Colonic mucosa (tissue), 4 donors: ENCODE data around the gene NGF. TPM values are rescaled to one million over a fixed set of nuclear protein-coding genes. Genes with fewer than 3 reads are reported as not detected.

Experiments used
- DNase-seq: peaks from one replicate; pipeline ENCODE4 v3.0.0-alpha.2; 2020
- H3K27ac ChIP-seq: fragments of 200-600 bp; one replicate; pipeline ENCODE4 v1.8.0; 2021
- H3K27me3 ChIP-seq: fragments of 200-600 bp; one replicate; pipeline ENCODE4 v1.8.0; 2021
- H3K36me3 ChIP-seq: fragments of 200-600 bp; one replicate; pipeline ENCODE4 v1.8.0; 2021
- H3K4me1 ChIP-seq: fragments of 200-600 bp; one replicate; pipeline ENCODE4 v1.8.0; 2021; ENCODE audit warnings: mild to moderate bottlenecking
- H3K4me3 ChIP-seq: fragments of 200-600 bp; one replicate; pipeline ENCODE4 v1.8.0; 2021
- H3K9ac ChIP-seq, 2 donors: one replicate each; pipeline ENCODE4 v1.7.0; 2013; ENCODE audit warnings: control low read depth in 2 of 2, low read depth in 2 of 2, low read length in 2 of 2
- H3K9me3 ChIP-seq: fragments of 200-600 bp; one replicate; pipeline ENCODE4 v1.8.0; 2021
- intact Hi-C: fragments of 100-400 bp; cut with DNase I; formaldehyde crosslinking; loops from one replicate; pipeline ENCODE4 v1.14.1; 2022
- total RNA-seq, 2 donors: library from RNA; stranded (reverse); fragmentation: NEBNext Ultra II Directional in 1 of 2; extraction: Animal tissue kit (Norgen Biotek cat#: 25700) in 1 of 2; gene quantifications; one replicate each; pipeline ENCODE4 v1.2.1, GENCODE V29; 2021
- TF ChIP-seq, protein P1 (sequence below): fragments of 200-600 bp; IDR thresholded peaks from one replicate; pipeline ENCODE4 v1.8.0; 2022; ENCODE audit warnings: antibody characterized with exemption, mild to moderate bottlenecking
- donor health status: healthy.
- donor health status: DM: no; HTN: no; CAD: no.
- donor health status: DM: no; HTN: no; CAD: no.

NGF gene
- total RNA-seq, 2 donors from 2014 or later = 0.64 TPM; not detected in 1

GRCh38 chr1:115245227-115245626 is 92.8 kb downstream of the NGF start:
- Histone ChIP-seq H3K9ac (no peak overlapping the region), H3K27me3 (no peaks in the 10 kb centered on the region), H3K27ac (no peak overlapping the region), H3K9me3 (no peaks in the 10 kb centered on the region), H3K4me3 (no peak overlapping the region), H3K36me3 (no peaks in the 10 kb centered on the region), H3K4me1 (no peaks in the 10 kb centered on the region)
- intact Hi-C loops = no loop called here
- no peak for DNase-seq
- TF ChIP-seq, protein P1, sequence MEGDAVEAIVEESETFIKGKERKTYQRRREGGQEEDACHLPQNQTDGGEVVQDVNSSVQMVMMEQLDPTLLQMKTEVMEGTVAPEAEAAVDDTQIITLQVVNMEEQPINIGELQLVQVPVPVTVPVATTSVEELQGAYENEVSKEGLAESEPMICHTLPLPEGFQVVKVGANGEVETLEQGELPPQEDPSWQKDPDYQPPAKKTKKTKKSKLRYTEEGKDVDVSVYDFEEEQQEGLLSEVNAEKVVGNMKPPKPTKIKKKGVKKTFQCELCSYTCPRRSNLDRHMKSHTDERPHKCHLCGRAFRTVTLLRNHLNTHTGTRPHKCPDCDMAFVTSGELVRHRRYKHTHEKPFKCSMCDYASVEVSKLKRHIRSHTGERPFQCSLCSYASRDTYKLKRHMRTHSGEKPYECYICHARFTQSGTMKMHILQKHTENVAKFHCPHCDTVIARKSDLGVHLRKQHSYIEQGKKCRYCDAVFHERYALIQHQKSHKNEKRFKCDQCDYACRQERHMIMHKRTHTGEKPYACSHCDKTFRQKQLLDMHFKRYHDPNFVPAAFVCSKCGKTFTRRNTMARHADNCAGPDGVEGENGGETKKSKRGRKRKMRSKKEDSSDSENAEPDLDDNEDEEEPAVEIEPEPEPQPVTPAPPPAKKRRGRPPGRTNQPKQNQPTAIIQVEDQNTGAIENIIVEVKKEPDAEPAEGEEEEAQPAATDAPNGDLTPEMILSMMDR = no peak

DNA sequence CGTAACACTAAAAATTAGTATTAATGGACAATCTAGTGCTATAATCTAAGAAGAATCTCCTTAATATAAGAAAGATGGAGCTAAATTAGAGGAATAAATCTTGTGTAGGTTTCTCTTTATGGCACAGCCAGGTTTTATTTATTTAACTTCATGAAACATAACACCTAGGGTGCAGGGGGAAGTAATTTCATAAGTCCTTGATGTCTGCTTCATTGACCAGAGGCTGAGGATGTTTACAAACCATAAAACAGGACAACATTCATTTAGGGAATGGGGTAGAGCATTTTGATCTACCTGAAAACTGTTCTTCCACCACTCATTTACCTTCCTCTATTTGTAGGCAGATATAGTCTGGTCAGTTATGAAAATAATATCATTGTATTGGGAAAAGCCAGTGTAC is 95.5 kb downstream of the NGF start:
- Histone ChIP-seq H3K27me3 (no peaks in the 10 kb centered on the region), H3K27ac (no peak overlapping the region), H3K4me3 (no peak overlapping the region), H3K9me3 (no peaks in the 10 kb centered on the region), H3K36me3 (no peaks in the 10 kb centered on the region), H3K9ac (no peak overlapping the region), H3K4me1 (no peaks in the 10 kb centered on the region)
- TF ChIP-seq, protein P1 = no peak
- intact Hi-C loops = no loop called here
- DNase-seq = no peak

DNA sequence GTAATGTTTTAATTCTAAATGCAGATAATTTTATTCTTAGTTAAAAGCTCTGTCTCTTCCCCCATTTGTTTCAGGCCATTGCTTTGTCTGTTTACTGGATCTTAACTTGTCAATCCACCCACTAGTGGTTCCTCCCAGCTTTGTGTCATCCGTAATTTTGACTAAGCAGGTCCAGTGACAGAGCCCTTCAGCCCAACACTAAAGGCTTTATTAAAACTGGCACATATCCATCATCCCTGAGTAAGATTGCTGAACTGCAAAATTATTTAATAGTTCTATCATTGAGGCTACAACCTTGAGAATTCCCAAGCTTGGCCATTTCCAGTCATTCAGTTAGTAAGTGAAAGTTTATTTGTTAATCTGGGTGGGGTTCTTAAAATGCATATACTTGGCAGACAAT is 96.7 kb downstream of the NGF start:
- Histone ChIP-seq H3K9me3 (no peaks in the 10 kb centered on the region), H3K27ac (no peak overlapping the region), H3K4me1 (no peaks in the 10 kb centered on the region), H3K27me3 (no peaks in the 10 kb centered on the region), H3K4me3 (no peak overlapping the region), H3K9ac (no peak overlapping the region), H3K36me3 (no peaks in the 10 kb centered on the region)
- TF ChIP-seq, protein P1 = no peak
- DNase-seq = no peak
- intact Hi-C loops = no loop called here

DNA sequence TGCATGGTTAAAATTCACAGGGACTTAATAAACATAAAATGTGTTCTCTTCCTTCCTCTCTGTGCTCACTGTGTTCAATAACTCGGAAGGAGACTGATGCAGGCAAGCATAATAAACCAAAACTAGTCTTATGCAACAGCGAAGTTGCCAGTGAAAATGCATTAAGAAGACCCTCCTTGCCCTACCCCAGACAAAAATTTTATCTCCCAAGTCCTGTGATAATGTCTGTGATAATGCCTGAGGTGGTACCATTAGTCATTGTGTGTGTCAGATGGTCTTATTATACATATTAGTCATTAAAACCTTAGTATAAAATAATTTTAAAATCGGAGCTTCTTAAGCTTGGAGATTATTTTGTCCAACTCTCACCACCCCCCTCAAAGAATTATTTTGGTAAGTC is 97.8 kb downstream of the NGF start:
- TF ChIP-seq, protein P1 = no peak
- no peaks in the 10 kb centered on the region for H3K36me3 ChIP-seq
- no peak for DNase-seq
- H3K27ac ChIP-seq = no peak overlapping the region
- H3K4me1 ChIP-seq = no peaks in the 10 kb centered on the region
- no peak overlapping the region for H3K9ac ChIP-seq
- no peaks in the 10 kb centered on the region for H3K27me3 ChIP-seq
- H3K9me3 ChIP-seq = no peaks in the 10 kb centered on the region
- no peak overlapping the region for H3K4me3 ChIP-seq
- intact Hi-C loops = no loop called here

GRCh38 chr1:115239426-115239825 is 98.6 kb downstream of the NGF start:
- H3K27me3 ChIP-seq = no peaks in the 10 kb centered on the region
- no peaks in the 10 kb centered on the region for H3K36me3 ChIP-seq
- no peak overlapping the region for H3K27ac ChIP-seq
- no peak overlapping the region for H3K9ac ChIP-seq
- TF ChIP-seq, protein P1 = no peak
- intact Hi-C loops = no loop called here
- H3K9me3 ChIP-seq = no peaks in the 10 kb centered on the region
- no peak for DNase-seq
- H3K4me1 ChIP-seq = no peaks in the 10 kb centered on the region
- no peak overlapping the region for H3K4me3 ChIP-seq

DNA sequence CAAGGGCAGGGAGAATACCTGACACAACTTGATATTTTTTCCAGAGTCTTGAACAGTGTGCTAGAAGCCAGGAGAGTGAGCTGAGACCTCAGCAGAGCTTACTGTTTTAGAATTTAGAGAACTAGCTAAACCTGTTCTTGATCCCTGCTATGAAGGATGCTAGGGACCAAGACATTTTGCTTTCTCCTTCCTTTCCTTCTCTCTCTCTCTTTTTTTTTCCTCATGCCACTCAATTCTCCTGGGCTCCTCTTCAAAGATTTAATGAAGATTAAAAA is 99.0 kb downstream of the NGF start:
- Histone ChIP-seq H3K4me1 (no peaks in the 10 kb centered on the region), H3K4me3 (no peak overlapping the region), H3K9ac (no peak overlapping the region), H3K36me3 (no peaks in the 10 kb centered on the region), H3K27ac (no peak overlapping the region), H3K9me3 (no peaks in the 10 kb centered on the region), H3K27me3 (no peaks in the 10 kb centered on the region)
- no peak for DNase-seq
- intact Hi-C loops = no loop called here
- TF ChIP-seq, protein P1 = no peak
